Endothelial cell of umbilical vein (primary cell): ENCODE data around the gene HNRNPC. TPM values are rescaled to one million over a fixed set of nuclear protein-coding genes. Genes with fewer than 3 reads are reported as not detected.
A peak's percentile ranks its signal among the peaks of the same experiment; 100 is the strongest.

ENCODE experiments used
- BruUV-seq: library from RNA; stranded (reverse); fragments of 400-500 nt; replicated peaks from 2 replicates; lab custom pipeline; 2021; lab: Mats Ljungman, UMichigan
- CTCF ChIA-PET: fragments of 300-600, 350-600 bp; sonication (Branson Sonifier 250); formaldehyde crosslinking; loops from one replicate; lab custom pipeline; 2021; ENCODE audit warnings: antibody characterized with exemption, inconsistent platforms; lab: Charles Lee
- POLR2A ChIA-PET: fragments of 300-600, 350-600 bp; sonication (Branson Sonifier 250); formaldehyde crosslinking; loops from one replicate; lab custom pipeline; 2021; ENCODE audit warnings: antibody characterized with exemption, inconsistent platforms; lab: Charles Lee
- DNase-seq: peaks from one replicate; pipeline ENCODE4 v3.0.0-alpha.2; 2011; ENCODE audit warnings: low read depth, low spot score
- FAIRE-seq: peaks from 2 replicates; lab custom pipeline; 2011; peaks lifted over from hg19 to GRCh38; lab: Jason Lieb, UNC
- H2AFZ ChIP-seq: 2 replicates; pipeline ENCODE4 v1.6.0; 2012; ENCODE audit warnings: low read depth, low read length, control low read depth, inconsistent platforms
- H3K27ac ChIP-seq: 2 replicates; pipeline ENCODE4 v1.5.1; 2011; ENCODE audit warnings: low read depth, mild to moderate bottlenecking, control low read depth, low read length, moderate library complexity; ENCODE audit not compliant: insufficient read depth
- H3K27me3 ChIP-seq, 2 experiments: 2 replicates each; pipeline versions ENCODE4 v1.6.0 to v1.6.1; 2011; ENCODE audit warnings: low read length in 2 of 2, mixed read lengths in 1 of 2; ENCODE audit not compliant: control insufficient read depth in 2 of 2, insufficient read depth in 2 of 2
- H3K36me3 ChIP-seq, 2 experiments: 2 replicates in 1 of 2; 3 replicates in 1 of 2; pipeline ENCODE4 v1.5.1; 2011; ENCODE audit warnings: low read length in 2 of 2, mild to moderate bottlenecking in 1 of 2, moderate library complexity in 1 of 2; ENCODE audit not compliant: control insufficient read depth in 2 of 2, insufficient read depth in 2 of 2; ENCODE audit errors: extremely low read depth in 1 of 2
- H3K4me1 ChIP-seq: 3 replicates; pipeline ENCODE4 v1.5.1; 2011; ENCODE audit warnings: mild to moderate bottlenecking, low read length; ENCODE audit not compliant: control insufficient read depth, insufficient read depth; ENCODE audit errors: extremely low read depth
- H3K4me2 ChIP-seq: 2 replicates; pipeline ENCODE4 v1.6.1; 2011; ENCODE audit warnings: low read length, control low read depth, mixed read lengths; ENCODE audit not compliant: insufficient read depth
- H3K4me3 ChIP-seq, 3 experiments: fragments of 200-600 bp in 1 of 3; sonication (generic), shearing (Covaris generic) in 1 of 3; replicated peaks in 1 of 3; 2 replicates each; pipeline ENCODE4 v1.5.1; 2011 to 2016; ENCODE audit warnings: control low read depth in 3 of 3, low read length in 3 of 3, mild to moderate bottlenecking in 2 of 3, inconsistent platforms in 1 of 3, low read depth in 1 of 3, moderate library complexity in 1 of 3; ENCODE audit not compliant: insufficient read depth in 1 of 3
- H3K79me2 ChIP-seq: 2 replicates; pipeline ENCODE4 v1.6.0; 2012; ENCODE audit warnings: low read length, inconsistent platforms; ENCODE audit not compliant: control insufficient read depth, insufficient read depth
- H3K9ac ChIP-seq: replicated peaks from 2 replicates; pipeline ENCODE3; 2011; ENCODE audit warnings: low read length, control low read depth; ENCODE audit not compliant: insufficient read depth; ENCODE audit errors: extremely low read depth
- H3K9me1 ChIP-seq: replicated peaks from 3 replicates; pipeline ENCODE4 v1.6.0; 2011; ENCODE audit warnings: mild to moderate bottlenecking, low read length; ENCODE audit not compliant: control insufficient read depth, insufficient read depth; ENCODE audit errors: extremely low read depth
- H3K9me3 ChIP-seq: replicated peaks from 2 replicates; pipeline ENCODE4 v1.5.1; 2012; ENCODE audit warnings: low read length, inconsistent platforms; ENCODE audit not compliant: control insufficient read depth, insufficient read depth
- H4K20me1 ChIP-seq: replicated peaks from 2 replicates; pipeline ENCODE3; 2011; ENCODE audit warnings: mild to moderate bottlenecking, low read length; ENCODE audit not compliant: control insufficient read depth, insufficient read depth; ENCODE audit errors: extremely low read depth
- GATA2 ChIP-seq: IDR thresholded peaks from 2 replicates; pipeline ENCODE4 v1.7.0; 2011; ENCODE audit warnings: low read depth, mild to moderate bottlenecking, moderate library complexity, mixed read lengths, low read length; ENCODE audit not compliant: insufficient read length, insufficient read depth
- JUN ChIP-seq: IDR thresholded peaks from 2 replicates; pipeline ENCODE4 v1.6.1; 2011; ENCODE audit warnings: borderline replicate concordance, low read depth; ENCODE audit not compliant: insufficient read length, insufficient read depth
- POLR2A ChIP-seq: IDR thresholded peaks from 2 replicates; pipeline ENCODE4 v1.6.1; 2012; ENCODE audit warnings: low read depth, mild to moderate bottlenecking, control low read depth, low read length
- dilution Hi-C: fragments of 300-500 bp; cut with MboI; formaldehyde crosslinking; loops from one replicate; pipeline ENCODE4 v1.15.0; 2019; ENCODE audit warnings: low sequenced_read_pairs; ENCODE audit not compliant: extremely low pct_ligation_motif_present
- intact Hi-C: fragments of 100-400 bp; cut with micrococcal nuclease; formaldehyde crosslinking; loops from one replicate; pipeline ENCODE4 v1.10.0; 2022
- polyA plus RNA-seq, 4 experiments: library from polyadenylated mRNA; depleted of rRNA in 3 of 4; stranded (reverse) in 3 of 4; unstranded in 1 of 4; fragments of >200 nt; gene quantifications; 2 replicates each; pipeline versions ENCODE4 v1.2.1 to v1.2.3, GENCODE V29; 2011 to 2012; ENCODE audit warnings: missing spikeins in 1 of 4
- total RNA-seq: library from RNA; stranded (reverse); gene quantifications from 2 replicates; pipeline ENCODE4 v1.2.3, GENCODE V29; 2021
- TF ChIP-seq, protein P1 (sequence below): IDR thresholded peaks from 2 replicates; pipeline ENCODE4 v1.6.1; 2011; ENCODE audit not compliant: insufficient read depth, insufficient read length

HNRNPC gene
- total and polyA plus RNA-seq, 2 donors (not counting 3 experiments of a cell fraction or from before 2014, with no cell fraction given), result 531 to 674 TPM

DNA sequence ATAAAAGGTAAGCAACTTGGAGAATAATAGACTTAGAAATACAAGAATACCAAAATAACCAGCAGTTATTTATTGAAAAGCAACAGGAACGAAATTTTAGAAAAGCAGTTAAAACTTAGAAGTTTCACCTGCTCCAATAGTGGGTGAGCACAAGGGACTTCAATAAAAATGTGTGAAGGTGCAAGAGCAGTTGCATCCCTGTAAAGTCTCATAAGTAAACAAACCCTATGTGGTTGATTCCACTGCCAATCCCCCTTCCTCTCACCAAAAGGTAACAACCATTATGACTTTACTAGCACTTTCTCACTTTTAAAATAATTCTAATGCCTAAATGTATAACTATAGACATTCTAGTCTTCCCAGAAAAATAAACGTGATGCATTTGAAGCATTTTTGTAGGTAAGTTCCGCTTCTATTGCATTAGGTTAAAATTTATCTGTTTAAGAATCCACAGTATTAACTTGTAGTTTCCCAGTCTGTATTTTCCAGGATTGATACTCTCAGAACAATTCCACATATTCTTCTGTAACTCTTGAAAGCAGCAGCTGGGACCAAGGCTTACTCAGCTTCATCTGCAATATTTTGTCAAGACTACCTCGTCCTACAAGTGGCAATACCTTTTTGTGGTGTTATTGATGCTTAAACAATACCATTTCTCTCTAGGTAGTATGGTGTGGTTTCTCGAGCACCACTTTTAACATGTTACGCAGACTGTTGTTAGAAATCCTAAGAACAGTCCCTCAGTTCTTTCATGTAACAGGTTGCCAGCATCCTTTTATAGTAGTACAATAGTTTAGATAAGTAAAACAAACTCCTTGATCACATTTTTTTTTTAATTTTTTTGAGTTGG lies 32.1 kb downstream of the HNRNPC start:
- no peak for DNase-seq
- dilution Hi-C loops, result no loop called here
- H3K36me3 ChIP-seq, result peaks cover 19 to 20% of the 10 kb centered on the region in 2 experiments
- ChIA-PET POLR2A (no interaction called here), CTCF (no interaction called here)
- H3K4me1 ChIP-seq, result no peaks in the 10 kb centered on the region
- H3K9me3 ChIP-seq, result no peaks in the 10 kb centered on the region
- BruUV-seq, result no TSS peak
- no peak overlapping the region for H3K27ac ChIP-seq
- no peak for FAIRE-seq
- H3K4me3 ChIP-seq, result no peak overlapping the region
- no peak overlapping the region for H2AFZ ChIP-seq
- H3K9ac ChIP-seq, result no peak overlapping the region
- intact Hi-C loops, result no loop called here
- no peak overlapping the region for H3K4me2 ChIP-seq
- H3K79me2 ChIP-seq, result peaks cover 100% of the 10 kb centered on the region
- TF ChIP-seq, protein P1, sequence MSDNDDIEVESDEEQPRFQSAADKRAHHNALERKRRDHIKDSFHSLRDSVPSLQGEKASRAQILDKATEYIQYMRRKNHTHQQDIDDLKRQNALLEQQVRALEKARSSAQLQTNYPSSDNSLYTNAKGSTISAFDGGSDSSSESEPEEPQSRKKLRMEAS, result no peak
- peak; percentile 34 for TF ChIP-seq POLR2A
- peaks cover 41% of the 10 kb centered on the region for H4K20me1 ChIP-seq
- no peaks in the 10 kb centered on the region for H3K27me3 ChIP-seq
- no peaks in the 10 kb centered on the region for H3K9me1 ChIP-seq

DNA sequence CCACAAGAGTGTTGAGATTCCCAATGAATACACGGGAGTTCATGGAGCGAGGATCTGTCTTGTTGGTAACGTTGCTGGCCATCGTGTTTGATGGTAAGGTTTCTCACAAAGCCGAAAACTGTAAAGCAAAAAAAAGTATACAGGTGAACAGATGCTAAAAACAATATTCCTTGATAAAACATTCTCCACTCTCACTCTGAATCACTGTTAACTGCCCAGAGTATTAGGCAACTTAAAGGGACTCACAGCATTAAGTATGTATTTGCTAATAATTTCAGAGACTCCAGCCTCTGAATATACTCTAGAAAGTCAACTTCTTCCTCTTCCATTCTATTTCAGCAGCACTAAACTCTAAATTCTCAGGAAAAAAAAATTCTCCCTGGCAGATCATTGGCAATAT lies 35.1 kb downstream of the HNRNPC start:
- Histone ChIP-seq H3K9me3 (no peaks in the 10 kb centered on the region), H3K79me2 (peaks cover 100% of the 10 kb centered on the region), H3K9ac (no peak overlapping the region), H3K27ac (no peak overlapping the region), H2AFZ (no peak overlapping the region), H3K4me2 (no peak overlapping the region), H3K9me1 (no peaks in the 10 kb centered on the region), H3K27me3 (no peaks in the 10 kb centered on the region), H3K36me3 (peaks cover 23 to 34% of the 10 kb centered on the region in 2 experiments), H3K4me1 (no peaks in the 10 kb centered on the region), H4K20me1 (peaks cover 31% of the 10 kb centered on the region), H3K4me3 (no peak overlapping the region)
- FAIRE-seq (no peak), DNase-seq (no peak)
- intact Hi-C loops, result no loop called here
- POLR2A ChIA-PET, result interaction anchor here (0.6 kb wide), 1 partner anchor 203 kb away, joined by 6 read pairs; no protein-coding TSS in a partner anchor
- dilution Hi-C loops, result no loop called here
- TF ChIP-seq POLR2A, result no peak
- no peak for TF ChIP-seq GATA2
- TF ChIP-seq, protein P1, result no peak
- TF ChIP-seq JUN, result no peak
- CTCF ChIA-PET, result no interaction called here
- no TSS peak for BruUV-seq
